NCI-H1092 treated with DMSO at 0.1 percent for 48 hours (cell line): ENCODE data around the gene NBR1.
"Not testable (repeated sequence)": the region's sequence is repeated elsewhere in the genome, so short reads cannot be mapped to it uniquely, and the experiment has no call there.

Experiments used
- DNase-seq: peaks from one replicate; lab custom pipeline; 2025; lab: John Stamatoyannopoulos, UW

NBR1 gene

DNA sequence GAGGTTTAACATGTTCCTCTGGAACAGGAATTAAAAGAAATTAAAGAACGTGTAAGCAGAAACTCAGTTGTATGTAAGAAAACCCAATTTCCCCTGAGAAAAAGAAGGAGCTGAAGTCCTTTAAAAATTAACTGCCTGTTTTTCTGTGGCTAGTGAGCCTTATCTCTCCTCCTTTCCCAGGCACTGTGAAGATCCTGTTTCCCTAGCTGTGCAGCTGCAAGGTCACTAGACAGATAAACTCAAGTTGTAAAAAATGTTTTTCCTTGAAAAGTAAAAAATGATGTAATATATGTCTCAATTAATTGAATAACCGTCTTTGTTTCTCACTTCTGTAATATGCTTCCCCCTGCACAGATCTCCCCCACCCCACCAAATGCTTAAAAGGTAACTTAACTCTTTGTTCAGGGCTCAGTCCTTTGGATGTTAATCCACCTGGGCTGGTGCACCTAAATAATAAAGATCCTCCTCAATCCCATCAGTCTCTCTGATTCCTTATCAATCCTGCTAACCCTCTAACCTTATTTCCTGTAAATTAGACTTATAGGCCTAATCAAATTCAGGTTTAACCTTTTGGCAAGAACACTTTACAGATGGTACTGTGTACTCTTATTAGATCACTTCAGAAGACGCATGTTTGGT lies 17.7 kb upstream of the NBR1 start:
- DNase-seq: not testable (repeated sequence)

- no peak for DNase-seq
Measured at GRCh38 chr17:43155666-43156065, 15.3 kb upstream of the NBR1 start.

DNA sequence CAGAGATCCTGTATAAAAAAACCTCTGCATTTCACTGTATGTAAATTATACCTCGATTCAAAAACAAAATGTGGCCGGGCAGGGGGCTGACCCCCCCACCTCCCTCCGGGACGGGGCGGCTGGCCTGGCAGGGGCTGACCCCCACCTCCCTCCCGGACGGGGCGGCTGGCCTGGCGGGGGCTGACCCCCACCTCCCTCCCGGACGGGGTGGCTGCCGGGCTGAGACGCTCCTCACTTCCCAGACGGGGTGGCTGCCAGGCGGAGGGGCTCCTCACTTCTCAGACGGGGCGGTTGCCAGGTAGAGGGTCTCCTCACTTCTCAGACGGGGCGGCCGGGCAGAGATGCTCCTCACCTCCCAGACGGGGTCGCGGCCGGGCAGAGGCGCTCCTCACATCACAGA lies 11.8 kb upstream of the NBR1 start:
- not testable (repeated sequence) for DNase-seq

DNA sequence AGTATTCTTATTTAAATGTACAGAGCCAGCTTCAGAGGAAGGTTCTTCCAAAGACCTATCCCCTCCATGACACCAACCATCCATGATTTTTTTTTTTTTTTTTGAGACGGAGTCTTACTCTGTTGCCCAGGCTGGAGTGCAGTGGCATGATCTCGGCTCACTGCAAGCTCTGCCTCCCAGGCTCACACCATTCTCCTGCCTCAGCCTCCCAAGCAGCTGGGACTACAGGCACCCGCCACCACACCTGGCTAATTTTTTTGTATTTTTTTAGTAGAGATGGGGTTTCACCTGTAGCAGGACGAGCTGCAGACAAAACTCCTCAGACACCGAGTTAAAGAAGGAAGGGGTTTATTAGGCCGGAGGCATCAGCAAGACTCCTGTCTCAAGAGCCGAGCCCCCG lies 11.1 kb upstream of the NBR1 start:
- DNase-seq: not testable (repeated sequence)

DNA sequence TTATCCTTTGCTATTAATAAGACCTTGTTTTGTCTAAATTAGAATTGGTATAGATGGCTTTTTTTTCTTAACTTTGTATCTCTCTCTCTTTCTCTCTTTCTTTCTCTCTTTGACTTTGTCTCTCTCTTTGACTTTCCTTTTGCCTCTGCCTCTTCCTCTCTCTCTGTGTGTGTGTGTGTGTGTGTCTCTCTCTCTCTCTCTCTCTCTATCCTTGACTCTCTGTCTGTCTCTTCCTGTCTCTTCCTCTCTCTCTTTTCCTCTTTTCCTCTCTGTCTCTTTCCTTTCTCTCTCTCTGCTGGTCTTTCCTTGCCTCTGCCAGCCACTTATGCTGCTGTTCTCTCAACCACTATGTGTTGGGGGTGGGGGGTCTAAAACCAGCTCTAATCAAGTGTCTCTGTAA lies 5.0 kb upstream of the NBR1 start:
- DNase-seq: not testable (repeated sequence)

DNA sequence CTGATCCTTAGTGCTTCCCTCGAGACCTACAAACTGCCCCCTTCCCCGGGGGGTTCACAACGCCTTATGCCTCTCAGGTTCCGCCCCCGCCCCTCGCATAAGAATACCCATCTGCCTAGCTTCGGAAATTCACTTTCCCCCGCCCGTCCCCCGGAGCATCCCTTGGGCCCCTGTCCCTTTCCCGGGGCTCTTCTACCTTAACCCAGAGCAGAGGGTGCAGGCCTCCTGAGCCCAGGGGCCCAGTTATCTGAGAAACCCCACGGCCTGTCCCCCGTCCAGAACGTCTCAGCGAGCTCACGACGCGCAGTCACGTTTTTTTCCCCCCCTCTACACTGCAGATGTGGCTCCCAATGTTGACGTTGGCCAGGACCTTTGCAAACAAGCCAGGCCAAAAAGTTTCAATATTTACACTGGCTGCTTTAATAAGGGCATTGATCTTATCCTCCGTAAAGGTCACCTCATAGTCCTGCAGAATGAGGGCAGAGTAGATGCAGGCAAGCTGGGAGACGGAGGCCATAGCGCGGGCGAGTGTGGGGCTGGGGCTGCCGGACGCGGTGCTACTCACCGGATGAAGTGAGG lies 1.4 kb upstream of the NBR1 start:
- DNase-seq: no peak

GRCh38 chr17:43170140-43170765 lies 761 bp upstream of the NBR1 start:
- DNase-seq: peak; percentile 94

GRCh38 chr17:43171586-43172487 lies 823 bp downstream of the NBR1 start:
- no peak for DNase-seq

GRCh38 chr17:43175213-43176118 lies 4.5 kb downstream of the NBR1 start:
- no peak for DNase-seq

- no peak for DNase-seq
Measured at GRCh38 chr17:43176119-43176570, 5.1 kb downstream of the NBR1 start.

DNA sequence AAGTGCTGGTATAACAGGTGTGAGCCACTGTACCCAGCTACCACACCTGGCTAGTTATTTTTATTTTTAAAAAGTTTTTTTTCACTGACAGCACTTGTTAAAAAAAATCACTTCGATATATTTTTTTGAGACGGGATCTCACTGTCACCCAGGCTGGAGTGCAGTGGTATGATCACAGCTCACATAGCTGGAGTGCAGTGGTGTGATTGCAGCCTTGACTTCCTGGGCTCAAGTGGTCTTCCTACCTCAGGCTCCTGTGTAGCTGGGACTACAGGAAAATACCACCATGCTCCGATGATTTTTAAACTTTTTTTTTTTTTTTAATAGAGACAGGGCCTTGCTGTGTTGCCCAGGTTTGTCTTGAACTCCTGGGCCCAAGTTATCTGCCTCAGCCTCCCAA lies 12.9 kb downstream of the NBR1 start:
- no peak for DNase-seq

- DNase-seq: not testable (repeated sequence)
Measured at GRCh38 chr17:43186656-43187055, 15.6 kb downstream of the NBR1 start.

- no peak for DNase-seq
Measured at GRCh38 chr17:43193251-43193650, 22.2 kb downstream of the NBR1 start.

GRCh38 chr17:43199633-43200032 lies 28.6 kb downstream of the NBR1 start:
- no peak for DNase-seq

GRCh38 chr17:43200127-43200526 lies 29.1 kb downstream of the NBR1 start:
- DNase-seq: no peak

DNA sequence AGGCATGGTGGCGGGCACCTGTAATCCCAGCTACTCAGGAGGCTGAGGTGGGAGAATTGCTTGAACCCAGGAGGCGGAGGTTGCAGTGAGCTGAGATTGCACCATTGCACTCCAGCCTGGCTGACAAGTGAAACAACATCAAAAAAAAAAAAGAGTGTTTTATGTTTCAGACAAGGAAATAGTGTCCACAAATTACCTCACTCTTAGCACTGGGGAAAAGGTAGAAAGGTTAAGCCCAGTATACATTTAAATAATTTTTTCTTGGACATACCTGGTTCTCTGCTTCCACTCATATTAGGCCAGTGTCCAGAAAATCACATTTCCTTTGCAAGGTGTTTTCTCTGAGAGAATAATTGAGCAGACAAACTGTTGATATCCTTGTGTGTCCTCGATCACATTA lies 32.0 kb downstream of the NBR1 start:
- DNase-seq: not testable (repeated sequence)

- DNase-seq: no peak
Measured at GRCh38 chr17:43210576-43210975, 39.6 kb downstream of the NBR1 start.

DNA sequence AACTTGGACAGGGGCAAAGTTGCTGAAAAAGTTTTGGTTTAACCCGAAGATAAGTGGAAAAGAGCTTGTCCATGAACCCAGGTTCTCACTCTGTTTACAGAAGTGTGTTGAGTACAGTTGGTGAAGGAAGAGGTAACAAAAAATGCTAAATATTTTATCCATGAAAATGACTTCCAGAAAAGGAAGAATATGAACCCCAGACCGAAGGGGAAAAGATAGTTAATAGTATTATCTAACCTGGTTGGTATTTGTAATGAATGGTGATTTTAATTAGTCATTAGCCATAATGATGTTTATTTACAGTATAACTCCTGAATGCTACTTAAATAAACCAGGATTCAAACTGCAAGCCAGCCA lies 40.1 kb downstream of the NBR1 start:
- DNase-seq: no peak

DNA sequence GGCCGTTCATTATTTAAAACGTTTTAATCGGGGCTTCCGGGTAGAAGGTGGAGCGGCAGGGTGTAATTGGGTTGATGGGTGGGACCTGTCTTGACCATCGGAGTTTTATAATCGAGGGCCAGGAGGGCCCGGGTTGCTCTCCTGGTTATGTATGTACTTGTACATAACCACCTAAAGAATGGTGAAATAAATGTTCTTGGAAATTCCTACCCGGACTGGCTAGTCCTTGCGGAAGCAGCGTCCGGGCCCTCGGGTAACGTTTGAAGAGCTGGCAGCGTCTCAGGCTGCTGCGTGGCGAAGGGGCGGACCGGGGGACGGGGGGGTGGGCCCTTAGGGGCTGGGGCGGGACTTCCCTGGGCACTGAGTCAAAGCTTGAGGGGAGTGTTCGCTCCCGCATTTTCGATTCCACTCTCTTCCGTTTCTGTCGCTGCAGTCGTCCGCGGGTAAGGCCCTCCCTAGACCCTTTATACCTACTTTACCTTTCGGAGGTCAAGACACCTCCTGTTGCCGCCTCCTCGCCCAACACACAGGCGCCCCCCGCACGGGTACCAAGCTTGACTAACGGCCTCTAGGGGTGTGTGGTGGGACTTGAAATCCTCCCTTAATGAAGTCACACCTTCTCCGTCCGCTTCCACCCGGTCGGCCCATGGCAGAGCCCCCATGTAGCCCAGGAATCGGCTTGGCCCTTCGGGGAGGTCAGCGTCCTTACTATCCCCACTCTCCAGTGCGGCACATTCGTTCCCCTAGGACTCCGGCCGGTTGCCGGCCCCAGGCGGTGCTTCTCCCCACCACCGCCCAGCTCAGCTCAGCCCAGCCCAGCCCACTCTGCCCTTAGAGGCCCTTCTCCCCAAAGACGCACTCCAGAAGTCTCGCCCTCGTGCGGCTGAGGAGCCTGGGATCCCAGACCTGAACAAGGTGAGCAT lies 40.7 kb downstream of the NBR1 start, which contains the start of gene TMEM106A:
TSS of gene TMEM106A (plus strand) at position 396 of the 923 bp plus-strand sequence. CDS start 1,167 bp downstream, outside the sequence.
- DNase-seq: no peak
